Fibroblast of lung (primary cell): ENCODE results near the gene COL7A1.

Experiments used
- CTCF ChIP-seq, 2 donors: IDR thresholded peaks in 1 of 2; conservative IDR thresholded peaks in 1 of 2; 1 replicate in 1 of 2; 2 replicates in 1 of 2; pipeline ENCODE4 v1.5.1; 2011 to 2012; ENCODE audit warnings: low read length in 2 of 2, control low read depth in 1 of 2, inconsistent platforms in 1 of 2, low read depth in 1 of 2, mild to moderate bottlenecking in 1 of 2
- EZH2 ChIP-seq: IDR thresholded peaks from 2 replicates; pipeline ENCODE4 v1.5.1; 2012; ENCODE audit warnings: low read length, control low read depth, mild to moderate bottlenecking; ENCODE audit errors: missing control alignments

GRCh38 chr3:48553361-48553760 is 41.8 kb downstream of the COL7A1 start:
- TF ChIP-seq CTCF (conservative IDR thresholded peaks at IDR 0.05 in 1 of 2, IDR thresholded peaks at IDR 0.05 in 1 of 2; ENCODE audit: low read depth in 1 of 2, low read length in 2 of 2) (no peak), EZH2 (no peak)
